BLaER1 (cell line): ENCODE results near the gene ZMYND19.
"Not testable (repeated sequence)": the region's sequence is repeated elsewhere in the genome, so short reads cannot be mapped to it uniquely, and the experiment has no call there.

Experiments
- H3K27ac ChIP-seq: shearing (Covaris generic); formaldehyde crosslinking; 2 replicates; pipeline ENCODE4 v1.8.1; 2022
- H3K27me3 ChIP-seq: shearing (Covaris generic); formaldehyde crosslinking; 2 replicates; pipeline ENCODE4 v1.8.1; 2022
- H3K36me3 ChIP-seq: shearing (Covaris generic); formaldehyde crosslinking; 2 replicates; pipeline ENCODE4 v1.8.1; 2022
- H3K4me1 ChIP-seq: shearing (Covaris generic); formaldehyde crosslinking; 2 replicates; pipeline ENCODE4 v1.8.1; 2022
- H3K4me2 ChIP-seq: shearing (Covaris generic); formaldehyde crosslinking; 2 replicates; pipeline ENCODE4 v1.8.1; 2022
- H3K4me3 ChIP-seq: shearing (Covaris generic); formaldehyde crosslinking; 2 replicates; pipeline ENCODE4 v1.8.1; 2022
- H3K9ac ChIP-seq: shearing (Covaris generic); formaldehyde crosslinking; 2 replicates; pipeline ENCODE4 v1.8.1; 2022
- H3K9me3 ChIP-seq: shearing (Covaris generic); formaldehyde crosslinking; 2 replicates; pipeline ENCODE4 v1.8.1; 2022
- H4K20me1 ChIP-seq: shearing (Covaris generic); formaldehyde crosslinking; 2 replicates; pipeline ENCODE4 v1.8.1; 2022
- Cebpa-rat ChIP-seq: shearing (Covaris generic); IDR thresholded peaks from 2 replicates; pipeline ENCODE4 v1.8.1; 2022

Gene ZMYND19

GRCh38 chr9:137580954-137581322 lies 9.4 kb downstream of the ZMYND19 start:
- Histone ChIP-seq H3K9ac (0 out of 2 replicates have a peak overlapping the region, but pooled peaks have one; percentile 29), H3K36me3 (peaks cover 74% of the 10 kb centered on the region), H4K20me1 (peaks cover 82% of the 10 kb centered on the region)

DNA sequence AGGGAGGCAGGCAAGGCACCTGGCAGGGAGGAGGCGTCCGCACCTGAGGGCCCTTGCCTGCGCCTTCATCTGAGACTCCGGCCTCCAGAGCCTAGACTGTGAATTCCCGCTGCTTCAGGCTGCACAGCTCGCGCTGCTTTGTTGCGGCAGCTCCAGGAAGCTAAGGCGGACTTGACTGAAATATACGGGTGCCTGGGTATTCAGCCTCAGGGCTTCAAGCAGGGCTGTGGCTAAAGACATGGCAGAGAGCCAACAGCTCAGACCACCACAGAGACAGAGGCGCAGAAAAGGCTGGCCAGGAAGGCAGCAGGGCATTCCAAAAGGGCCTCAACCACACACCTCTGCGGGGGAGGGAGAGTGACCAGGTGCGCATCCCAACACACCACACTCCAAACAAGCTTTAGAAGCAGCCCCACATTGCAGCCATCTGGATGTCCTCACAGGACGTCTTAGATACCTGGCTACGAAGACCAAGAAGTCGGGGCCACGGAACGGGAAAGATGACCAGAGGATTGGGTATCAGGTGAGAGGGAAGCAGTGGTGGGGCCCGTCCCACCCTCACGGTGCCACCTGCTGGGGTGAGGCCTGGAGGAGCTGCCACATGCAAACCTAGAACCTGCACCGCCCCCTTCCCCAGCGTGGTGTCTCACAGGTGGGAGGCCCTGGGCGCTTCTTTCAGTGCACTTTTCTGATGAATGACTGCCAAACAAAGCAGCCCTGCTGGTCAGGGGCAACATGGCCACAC lies 9.9 kb downstream of the ZMYND19 start:
- Histone ChIP-seq H4K20me1 (peaks cover 82% of the 10 kb centered on the region), H3K4me1 (peaks cover 33% of the 10 kb centered on the region), H3K9me3 (no peaks in the 10 kb centered on the region), H3K4me2 (no peak overlapping the region), H3K36me3 (peaks cover 74% of the 10 kb centered on the region), H3K27ac (no peak overlapping the region), H3K4me3 (no peak overlapping the region), H3K9ac (0 out of 2 replicates have a peak overlapping the region, but pooled peaks have one; percentile 19), H3K27me3 (no peaks in the 10 kb centered on the region)
- no peak for TF ChIP-seq Cebpa-rat

More at GRCh38 chr9:137580954-137581322, 9.4 kb downstream of the ZMYND19 start:
- no peak overlapping the region for H3K4me2 ChIP-seq
- H3K4me3 ChIP-seq: no peak overlapping the region
- no peaks in the 10 kb centered on the region for H3K9me3 ChIP-seq
- H3K4me1 ChIP-seq: peaks cover 27% of the 10 kb centered on the region
- H3K27ac ChIP-seq: no peak overlapping the region
- no peaks in the 10 kb centered on the region for H3K27me3 ChIP-seq
- no peak for TF ChIP-seq Cebpa-rat

DNA sequence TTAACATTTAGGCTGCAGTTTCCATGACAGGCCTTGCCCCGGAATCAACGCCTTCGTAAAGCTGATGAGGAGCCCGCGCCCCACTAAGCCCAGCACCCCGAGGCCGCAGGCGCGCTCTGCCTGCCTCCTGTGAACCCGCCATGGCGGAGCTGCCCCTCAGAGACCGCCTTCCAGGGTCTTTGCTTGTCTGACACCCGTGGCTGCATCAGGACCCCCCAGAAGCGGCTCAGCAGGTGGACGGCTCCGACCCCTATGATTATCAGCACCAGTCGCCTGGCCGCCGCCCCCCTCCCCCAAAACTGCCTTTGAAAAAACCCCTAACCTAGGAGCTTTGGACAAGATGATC lies 11.1 kb downstream of the ZMYND19 start:
- Histone ChIP-seq H3K4me2 (peak overlapping the region; percentile 98), H3K9me3 (no peaks in the 10 kb centered on the region), H3K9ac (peak overlapping the region; percentile 93; the same call in 1 of the 2 replicates), H4K20me1 (peaks cover 82% of the 10 kb centered on the region), H3K27me3 (no peaks in the 10 kb centered on the region), H3K27ac (peak overlapping the region; percentile 88; the same call in 1 of the 2 replicates), H3K4me1 (peaks cover 39% of the 10 kb centered on the region), H3K36me3 (peaks cover 74% of the 10 kb centered on the region), H3K4me3 (peak overlapping the region; percentile 91; the same call in 1 of the 2 replicates)
- no peak for TF ChIP-seq Cebpa-rat

GRCh38 chr9:137578518-137579258 lies 11.6 kb downstream of the ZMYND19 start, which contains the start of gene DPH7:
DPH7 (minus strand) TSS chr9:137578925; CDS start chr9:137578777, 148 bp downstream.
- Histone ChIP-seq H3K9me3 (no peaks in the 10 kb centered on the region), H3K27me3 (no peaks in the 10 kb centered on the region), H3K4me2 (peak within 1 kb of the TSS; percentile 98), H3K9ac (peak within 1 kb of the TSS; percentile 93), H3K4me1 (peaks cover 39% of the 10 kb centered on the region), H4K20me1 (peaks cover 80% of the 10 kb centered on the region), H3K27ac (peak within 1 kb of the TSS; percentile 88), H3K36me3 (peaks cover 74% of the 10 kb centered on the region), H3K4me3 (peak within 1 kb of the TSS; percentile 91)
- no peak for TF ChIP-seq Cebpa-rat

DNA sequence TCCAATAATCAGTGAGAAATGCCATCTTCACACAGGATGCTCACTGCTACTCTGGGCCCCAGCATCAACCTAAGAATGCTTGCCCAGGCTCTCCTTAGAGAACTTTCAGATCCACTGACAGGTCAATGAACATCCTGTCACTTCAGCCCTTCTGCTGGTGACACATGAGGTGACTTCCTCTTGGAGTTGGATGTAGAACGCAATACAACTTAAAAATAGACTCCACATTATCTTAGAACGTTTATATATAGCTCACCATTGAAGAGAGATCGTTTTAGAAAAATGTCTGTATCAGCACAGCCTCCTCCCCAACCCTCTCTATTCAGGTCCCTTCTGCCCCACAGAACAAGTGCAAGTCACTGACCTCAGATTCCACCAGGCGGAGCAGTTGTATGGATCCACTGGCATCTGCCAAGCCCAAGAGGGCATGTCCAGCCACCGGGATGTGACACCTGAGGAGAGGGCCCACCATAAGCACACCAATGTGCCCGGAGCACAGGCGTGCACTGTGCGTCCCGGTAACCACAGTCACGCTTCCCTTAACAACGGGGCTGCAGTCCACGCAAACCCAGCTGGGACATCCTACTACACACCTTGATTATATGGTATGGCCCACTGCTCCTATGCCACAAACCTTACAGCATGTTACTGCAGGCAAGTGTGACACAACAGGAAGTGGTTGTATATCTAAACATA lies 14.4 kb downstream of the ZMYND19 start:
- H3K9me3 ChIP-seq: no peaks in the 10 kb centered on the region
- 0 out of 2 replicates have a peak overlapping the region, but pooled peaks have one; percentile 91 for H3K4me3 ChIP-seq
- H3K4me2 ChIP-seq: peak overlapping the region; percentile 98
- peak overlapping the region; percentile 93; the same call in 1 of the 2 replicates for H3K9ac ChIP-seq
- H4K20me1 ChIP-seq: peaks cover 64% of the 10 kb centered on the region
- peaks cover 39% of the 10 kb centered on the region for H3K4me1 ChIP-seq
- H3K36me3 ChIP-seq: peaks cover 71% of the 10 kb centered on the region
- no peak for TF ChIP-seq Cebpa-rat
- H3K27me3 ChIP-seq: no peaks in the 10 kb centered on the region
- no peak overlapping the region for H3K27ac ChIP-seq

DNA sequence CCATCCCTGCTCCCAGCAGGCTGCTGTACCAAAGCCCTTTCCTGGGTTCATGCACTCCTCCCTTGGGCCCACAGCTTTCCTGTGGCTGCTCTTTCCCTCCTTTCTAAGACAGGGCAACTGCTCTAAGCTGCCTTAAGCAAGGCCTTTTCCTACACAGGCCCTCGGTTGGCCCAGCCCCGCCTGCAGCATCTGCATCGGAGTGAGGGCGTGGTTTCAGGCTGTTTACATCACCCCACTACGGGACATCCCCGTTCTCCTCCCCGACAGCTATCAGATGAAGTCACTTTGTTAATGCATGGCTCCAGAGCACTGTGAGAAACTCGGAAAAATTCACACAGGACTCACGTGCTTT lies 15.0 kb downstream of the ZMYND19 start:
- no peaks in the 10 kb centered on the region for H3K9me3 ChIP-seq
- peaks cover 58% of the 10 kb centered on the region for H4K20me1 ChIP-seq
- no peaks in the 10 kb centered on the region for H3K27me3 ChIP-seq
- TF ChIP-seq Cebpa-rat: no peak
- H3K4me3 ChIP-seq: no peak overlapping the region
- peaks cover 71% of the 10 kb centered on the region for H3K36me3 ChIP-seq
- H3K27ac ChIP-seq: no peak overlapping the region
- H3K4me1 ChIP-seq: peaks cover 39% of the 10 kb centered on the region
- H3K9ac ChIP-seq: 0 out of 2 replicates have a peak overlapping the region, but pooled peaks have one; percentile 93
- H3K4me2 ChIP-seq: 0 out of 2 replicates have a peak overlapping the region, but pooled peaks have one; percentile 98

- Histone ChIP-seq H3K4me2 (no peak overlapping the region), H4K20me1 (peaks cover 54% of the 10 kb centered on the region), H3K27ac (no peak overlapping the region), H3K4me3 (no peak overlapping the region), H3K4me1 (peaks cover 37% of the 10 kb centered on the region), H3K9ac (0 out of 2 replicates have a peak overlapping the region, but pooled peaks have one; percentile 93), H3K27me3 (no peaks in the 10 kb centered on the region), H3K36me3 (peaks cover 70% of the 10 kb centered on the region), H3K9me3 (no peaks in the 10 kb centered on the region)
- no peak for TF ChIP-seq Cebpa-rat
Measured at GRCh38 chr9:137574192-137574591, 16.1 kb downstream of the ZMYND19 start.

DNA sequence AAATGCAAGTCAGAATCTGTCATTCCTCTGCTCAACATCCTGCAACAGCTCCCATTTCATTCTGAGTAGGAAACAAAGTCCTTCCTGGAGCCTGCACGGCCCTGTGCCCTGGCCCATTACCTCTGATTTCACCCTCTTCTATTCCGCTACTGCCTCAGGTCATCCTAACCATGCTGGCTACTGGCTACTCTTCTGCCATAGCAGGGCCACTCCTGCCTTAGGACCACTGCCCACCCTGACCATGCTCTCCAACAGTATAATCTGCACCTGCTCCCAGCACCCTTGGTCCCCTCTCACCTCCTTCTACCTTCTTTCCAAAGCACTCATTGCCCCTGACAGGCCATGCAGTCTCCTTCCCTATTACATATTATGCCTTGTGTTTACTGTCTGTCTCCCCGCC lies 19.7 kb downstream of the ZMYND19 start:
- no peaks in the 10 kb centered on the region for H3K27me3 ChIP-seq
- H3K27ac ChIP-seq: no peak overlapping the region
- peaks cover 34% of the 10 kb centered on the region for H4K20me1 ChIP-seq
- H3K4me3 ChIP-seq: no peak overlapping the region
- no peak overlapping the region for H3K9ac ChIP-seq
- peaks cover 53% of the 10 kb centered on the region for H3K36me3 ChIP-seq
- H3K4me1 ChIP-seq: peaks cover 16% of the 10 kb centered on the region
- no peaks in the 10 kb centered on the region for H3K9me3 ChIP-seq
- no peak for TF ChIP-seq Cebpa-rat
- no peak overlapping the region for H3K4me2 ChIP-seq

- Histone ChIP-seq H4K20me1 (peaks cover 29% of the 10 kb centered on the region), H3K9me3 (no peaks in the 10 kb centered on the region), H3K27me3 (no peaks in the 10 kb centered on the region), H3K4me1 (peaks cover 12% of the 10 kb centered on the region), H3K36me3 (peaks cover 49% of the 10 kb centered on the region), H3K9ac (no peak overlapping the region), H3K27ac (no peak overlapping the region), H3K4me3 (no peak overlapping the region), H3K4me2 (no peak overlapping the region)
- TF ChIP-seq Cebpa-rat: no peak
Measured at GRCh38 chr9:137569609-137570203, 20.6 kb downstream of the ZMYND19 start.

DNA sequence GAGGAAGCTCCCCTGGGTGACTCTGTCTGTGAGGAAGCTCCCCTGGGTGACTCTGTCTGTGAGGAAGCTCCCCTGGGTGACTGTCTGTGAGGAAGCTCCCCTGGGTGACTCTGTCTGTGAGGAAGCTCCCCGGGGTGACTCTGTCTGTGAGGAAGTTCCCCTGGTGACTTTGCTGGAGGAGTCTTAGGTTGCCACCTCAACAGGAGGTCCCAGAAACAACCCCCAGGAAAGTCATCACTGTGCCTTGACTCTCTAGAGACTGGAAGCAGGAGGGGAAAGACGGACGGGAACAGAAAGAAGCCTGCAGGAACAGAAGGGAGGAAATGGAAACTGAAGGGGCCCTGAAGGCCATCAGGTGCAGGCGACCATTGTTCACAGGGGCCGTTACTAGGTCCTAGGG lies 21.9 kb downstream of the ZMYND19 start:
- Histone ChIP-seq H3K4me1 (peaks cover 21% of the 10 kb centered on the region), H3K36me3 (peaks cover 49% of the 10 kb centered on the region), H3K4me2 (peak overlapping the region; percentile 33), H3K27ac (peak overlapping the region; percentile 48), H4K20me1 (peaks cover 32% of the 10 kb centered on the region)
- not testable (repeated sequence) for H3K4me3 ChIP-seq, H3K9ac ChIP-seq, H3K27me3 ChIP-seq, H3K9me3 ChIP-seq
